ENCODE results near the gene SHISAL1.

GRCh38 chr22:44331881-44332714 is 19.3 kb upstream of the SHISAL1 start:
- TF ChIP-seq CTCF (IDR thresholded peaks at IDR 0.05; ENCODE audit: low read length) (no peak), EZH2phosphoT487 (IDR thresholded peaks at IDR 0.05; ENCODE audit: low read length) (no peak), EZH2 (optimal IDR thresholded peaks at IDR 0.05; ENCODE audit: low read depth, low read length) (no peak)
